Measurements from ENCODE around the gene PRR36. TPM values are rescaled to one million over a fixed set of nuclear protein-coding genes. Genes with fewer than 3 reads are reported as not detected.

Gene PRR36
- total RNA-seq, 2 donors from 2014 or later, result 2.2 to 4.2 TPM

- H3K27me3 ChIP-seq (replicated peaks; ENCODE audit: insufficient read depth), result no peaks in the 10 kb centered on the region
- intact Hi-C loops (cut with DNase I), result no loop called here
- H3K4me3 ChIP-seq, result no peak overlapping the region
- no peaks in the 10 kb centered on the region for H3K9me3 ChIP-seq
- DNase-seq (ENCODE audit: low spot score), result no peak
- H3K36me3 ChIP-seq, result no peaks in the 10 kb centered on the region
- WGBS, result 41% methylated on average over 3 of the region's 3 CpGs
- TF ChIP-seq POLR2A (IDR thresholded peaks at IDR 0.05) (no peak), CTCF (IDR thresholded peaks at IDR 0.05) (no peak), POLR2AphosphoS5 (IDR thresholded peaks at IDR 0.05) (no peak)
- no peaks in the 10 kb centered on the region for H3K4me1 ChIP-seq (replicated peaks)
- H3K27ac ChIP-seq, result no peak overlapping the region
Observed at GRCh38 chr19:7820588-7820987, 53.6 kb downstream of the PRR36 start.

DNA sequence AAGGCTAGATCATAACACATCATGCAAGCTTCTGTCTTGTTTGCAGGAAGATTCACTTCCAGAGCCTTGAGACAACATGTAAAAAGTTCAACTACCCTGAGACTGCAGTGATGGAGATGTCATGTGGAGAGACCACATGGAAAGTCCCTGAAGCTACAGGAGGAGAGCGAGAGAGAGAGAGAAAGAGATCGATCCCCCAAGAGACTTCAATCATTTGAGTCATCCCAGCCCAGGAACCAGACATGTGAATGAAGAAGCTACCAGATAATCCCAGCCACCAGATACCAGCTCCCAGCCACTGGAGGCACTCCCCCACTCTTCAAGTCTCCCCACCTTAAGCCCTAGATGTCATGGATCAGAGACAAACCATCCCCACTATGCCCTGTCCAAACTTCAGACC is 54.9 kb downstream of the PRR36 start:
- WGBS, result 76% methylated on average over 2 of the region's 2 CpGs
- Histone ChIP-seq H3K36me3 (no peaks in the 10 kb centered on the region), H3K4me3 (no peak overlapping the region), H3K27me3 (replicated peaks; ENCODE audit: insufficient read depth) (no peaks in the 10 kb centered on the region), H3K27ac (no peak overlapping the region), H3K4me1 (replicated peaks) (no peaks in the 10 kb centered on the region), H3K9me3 (no peaks in the 10 kb centered on the region)
- no peak for TF ChIP-seq CTCF (IDR thresholded peaks at IDR 0.05)
- TF ChIP-seq POLR2AphosphoS5 (IDR thresholded peaks at IDR 0.05), result no peak
- TF ChIP-seq POLR2A (IDR thresholded peaks at IDR 0.05), result no peak
- no peak for DNase-seq (ENCODE audit: low spot score)
- intact Hi-C loops (cut with DNase I), result no loop called here

DNA sequence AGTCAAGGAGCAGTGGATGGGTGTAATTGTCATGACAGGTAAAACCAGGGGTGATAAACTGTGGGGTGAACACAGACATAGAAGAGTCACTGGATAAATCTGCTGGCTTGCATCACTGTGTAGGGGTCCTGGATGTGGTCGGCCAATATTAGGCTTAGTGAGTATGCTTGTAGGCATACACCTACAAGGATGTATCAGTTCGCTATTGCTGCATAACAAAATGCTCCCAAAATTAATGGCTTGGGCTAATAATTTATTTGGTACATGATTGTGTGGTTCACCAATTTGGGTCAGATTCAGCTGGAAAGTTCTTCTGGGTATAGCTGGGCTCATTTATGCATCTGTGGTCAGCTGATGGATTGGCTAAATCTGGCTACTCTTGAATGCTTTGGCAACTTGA is 55.4 kb downstream of the PRR36 start:
- no peak overlapping the region for H3K4me3 ChIP-seq
- no peak for DNase-seq (ENCODE audit: low spot score)
- intact Hi-C loops (cut with DNase I), result no loop called here
- H3K4me1 ChIP-seq (replicated peaks), result no peaks in the 10 kb centered on the region
- no peaks in the 10 kb centered on the region for H3K9me3 ChIP-seq
- no peaks in the 10 kb centered on the region for H3K36me3 ChIP-seq
- TF ChIP-seq POLR2AphosphoS5 (IDR thresholded peaks at IDR 0.05) (no peak), POLR2A (IDR thresholded peaks at IDR 0.05) (no peak), CTCF (IDR thresholded peaks at IDR 0.05) (no peak)
- 46% methylated on average over 2 of the region's 2 CpGs for WGBS
- no peak overlapping the region for H3K27ac ChIP-seq
- no peaks in the 10 kb centered on the region for H3K27me3 ChIP-seq (replicated peaks; ENCODE audit: insufficient read depth)

Other genes with a start within 250 kb of the PRR36 start
- 100 to 1,000 TPM in 1 of 2 donors, 10 to 100 TPM in 1; 53.6 to 115 TPM for gene XAB2, start 244.8 kb downstream of the PRR36 start, total RNA-seq
- 10 to 100 TPM in 1 of 2 donors, 1 to 10 TPM in 1; 7.7 to 60.4 TPM for gene PET100, start 244.6 kb downstream of the PRR36 start, total RNA-seq
- gene PCP2, start 240.7 kb downstream of the PRR36 start, total RNA-seq, result 10 to 100 TPM in 1 of 2 donors, 1 to 10 TPM in 1; 1.8 to 10.2 TPM
- gene STXBP2, start 237.3 kb downstream of the PRR36 start, total RNA-seq, result 100 to 1,000 TPM in 1 of 2 donors, 10 to 100 TPM in 1; 83.1 to 128 TPM
- gene RETN, start 205.3 kb downstream of the PRR36 start, total RNA-seq, result not detected
- gene MCEMP1, start 197.3 kb downstream of the PRR36 start, total RNA-seq, result under 1 TPM in 1 of 2 donors, not detected in 1; 0.28 TPM
- 100 to 1,000 TPM; 105 to 150 TPM for gene TRAPPC5, start 193.6 kb downstream of the PRR36 start, total RNA-seq
- 1 to 10 TPM in 1 of 2 donors, not detected in 1; 1.5 TPM for gene FCER2, start 172.3 kb downstream of the PRR36 start, total RNA-seq
- under 1 TPM in 1 of 2 donors, not detected in 1; 0.57 TPM for gene CLEC4G, start 142.3 kb downstream of the PRR36 start, total RNA-seq
- 1 to 10 TPM in 1 of 2 donors, under 1 TPM in 1; 0.97 to 1.2 TPM for gene CD209, start 126.9 kb downstream of the PRR36 start, total RNA-seq
- 10 to 100 TPM in 1 of 2 donors, not detected in 1; 11.0 TPM for gene CLEC4M, start 111.1 kb downstream of the PRR36 start, total RNA-seq
- 10 to 100 TPM; 24.0 to 25.7 TPM for gene EVI5L, start 44.2 kb downstream of the PRR36 start, total RNA-seq
- 10 to 100 TPM in 1 of 2 donors, 1 to 10 TPM in 1; 4.8 to 11.7 TPM for gene LRRC8E, start 14.1 kb upstream of the PRR36 start, total RNA-seq
- gene MAP2K7, start 29.5 kb upstream of the PRR36 start, total RNA-seq, result 10 to 100 TPM; 21.6 to 45.2 TPM
- 1 to 10 TPM in 1 of 2 donors, not detected in 1; 3.2 TPM for gene TGFBR3L, start 40.4 kb upstream of the PRR36 start, total RNA-seq
- 10 to 100 TPM; 37.4 to 95.0 TPM for gene SNAPC2, start 45.9 kb upstream of the PRR36 start, total RNA-seq
- gene CTXN1, start 51.7 kb upstream of the PRR36 start, total RNA-seq, result 10 to 100 TPM in 1 of 2 donors, 1 to 10 TPM in 1; 5.0 to 37.1 TPM
- 10 to 100 TPM; 47.3 to 83.4 TPM for gene TIMM44, start 69.3 kb upstream of the PRR36 start, total RNA-seq
- 10 to 100 TPM; 35.6 to 76.9 TPM for gene ELAVL1, start 131.3 kb upstream of the PRR36 start, total RNA-seq
- gene CCL25, start 178.4 kb upstream of the PRR36 start, total RNA-seq, result not detected

Data from prostate gland (tissue), 2 donors.